Vagina (tissue), 2 donors: ENCODE measurements around the gene ACP4. TPM values are rescaled to one million over a fixed set of nuclear protein-coding genes. Genes with fewer than 3 reads are reported as not detected.

Experiments
- DNase-seq, 2 donors: peaks; one replicate each; pipeline ENCODE4 v3.0.0-alpha.2; 2017; ENCODE audit errors: extremely low spot score in 2 of 2
- H3K27ac ChIP-seq: fragments of 200-600 bp; sonication (generic); one replicate; pipeline ENCODE4 v1.5.1; 2019
- H3K27me3 ChIP-seq: fragments of 200-600 bp; sonication (generic); one replicate; pipeline ENCODE4 v1.5.1; 2019
- H3K36me3 ChIP-seq, 2 donors: fragments of 200-600 bp; sonication (generic); one replicate each; pipeline ENCODE4 v1.5.1; 2017 to 2019
- H3K4me1 ChIP-seq: fragments of 200-600 bp; sonication (generic); one replicate; pipeline ENCODE4 v1.5.1; 2019
- H3K4me3 ChIP-seq, 2 donors: fragments of 200-600 bp; sonication (generic); 1 replicate in 1 of 2; 2 replicates in 1 of 2; pipeline ENCODE4 v1.5.1; 2016 to 2019
- H3K9me3 ChIP-seq: fragments of 200-600 bp; sonication (generic); one replicate; pipeline ENCODE4 v1.5.1; 2019
- CTCF ChIP-seq, 3 experiments: fragments of 450-650 bp in 2 of 3; fragments of 200-600 bp in 1 of 3; sonication (generic) in 1 of 3; IDR thresholded peaks; one replicate each; pipeline ENCODE4 v1.5.1; 2017 to 2019; ENCODE audit warnings: antibody characterized with exemption in 3 of 3, mild to moderate bottlenecking in 2 of 3, moderate library complexity in 2 of 3
- POLR2A ChIP-seq, 2 donors: fragments of 450-650 bp; IDR thresholded peaks; one replicate each; pipeline ENCODE4 v1.6.1; 2017; ENCODE audit warnings: antibody characterized with exemption in 2 of 2, mild to moderate bottlenecking in 2 of 2, moderate library complexity in 2 of 2
- POLR2AphosphoS5 ChIP-seq, 2 donors: sonication (generic); formaldehyde crosslinking; IDR thresholded peaks; one replicate each; pipeline ENCODE4 v1.9.0; 2017; ENCODE audit warnings: antibody characterized with exemption in 2 of 2, mild to moderate bottlenecking in 2 of 2, low read depth in 1 of 2; ENCODE audit not compliant: insufficient read depth in 1 of 2
- intact Hi-C: fragments of 100-400 bp; cut with DNase I; formaldehyde crosslinking; loops from one replicate; pipeline ENCODE4 v1.15.1; 2023
- total RNA-seq: library from RNA; depleted of rRNA; stranded (reverse); fragments of >200 nt; gene quantifications from one replicate; pipeline ENCODE4 v1.2.3, GENCODE V29; 2016

ACP4 gene
- total RNA-seq, 1 donor from 2014 or later: not detected

GRCh38 chr19:50790922-50791467, 780 bp downstream of the ACP4 start:
- no peaks in the 10 kb centered on the region for H3K36me3 ChIP-seq
- intact Hi-C loops: no loop called here
- no peak for DNase-seq
- no peak for TF ChIP-seq CTCF (IDR thresholded peaks at IDR 0.05)
- no peaks in the 10 kb centered on the region for H3K27me3 ChIP-seq
- H3K4me1 ChIP-seq: peaks cover 5% of the 10 kb centered on the region
- H3K9me3 ChIP-seq: no peaks in the 10 kb centered on the region
- no peak overlapping the region for H3K27ac ChIP-seq
- H3K4me3 ChIP-seq: no peak overlapping the region

GRCh38 chr19:50791594-50792271, 1.5 kb downstream of the ACP4 start:
- Histone ChIP-seq H3K36me3 (peaks cover 0 to 3% of the 10 kb centered on the region in 2 donors), H3K4me1 (peaks cover 5% of the 10 kb centered on the region), H3K27ac (no peak overlapping the region), H3K4me3 (no peak overlapping the region), H3K27me3 (no peaks in the 10 kb centered on the region), H3K9me3 (no peaks in the 10 kb centered on the region)
- DNase-seq: no peak
- intact Hi-C loops: no loop called here
- no peak for TF ChIP-seq POLR2A (IDR thresholded peaks at IDR 0.05)
- TF ChIP-seq CTCF (IDR thresholded peaks at IDR 0.05): no peak
- no peak for TF ChIP-seq POLR2AphosphoS5 (IDR thresholded peaks at IDR 0.05; ENCODE audit: insufficient read depth in 1 of 2, low read depth in 1 of 2)

DNA sequence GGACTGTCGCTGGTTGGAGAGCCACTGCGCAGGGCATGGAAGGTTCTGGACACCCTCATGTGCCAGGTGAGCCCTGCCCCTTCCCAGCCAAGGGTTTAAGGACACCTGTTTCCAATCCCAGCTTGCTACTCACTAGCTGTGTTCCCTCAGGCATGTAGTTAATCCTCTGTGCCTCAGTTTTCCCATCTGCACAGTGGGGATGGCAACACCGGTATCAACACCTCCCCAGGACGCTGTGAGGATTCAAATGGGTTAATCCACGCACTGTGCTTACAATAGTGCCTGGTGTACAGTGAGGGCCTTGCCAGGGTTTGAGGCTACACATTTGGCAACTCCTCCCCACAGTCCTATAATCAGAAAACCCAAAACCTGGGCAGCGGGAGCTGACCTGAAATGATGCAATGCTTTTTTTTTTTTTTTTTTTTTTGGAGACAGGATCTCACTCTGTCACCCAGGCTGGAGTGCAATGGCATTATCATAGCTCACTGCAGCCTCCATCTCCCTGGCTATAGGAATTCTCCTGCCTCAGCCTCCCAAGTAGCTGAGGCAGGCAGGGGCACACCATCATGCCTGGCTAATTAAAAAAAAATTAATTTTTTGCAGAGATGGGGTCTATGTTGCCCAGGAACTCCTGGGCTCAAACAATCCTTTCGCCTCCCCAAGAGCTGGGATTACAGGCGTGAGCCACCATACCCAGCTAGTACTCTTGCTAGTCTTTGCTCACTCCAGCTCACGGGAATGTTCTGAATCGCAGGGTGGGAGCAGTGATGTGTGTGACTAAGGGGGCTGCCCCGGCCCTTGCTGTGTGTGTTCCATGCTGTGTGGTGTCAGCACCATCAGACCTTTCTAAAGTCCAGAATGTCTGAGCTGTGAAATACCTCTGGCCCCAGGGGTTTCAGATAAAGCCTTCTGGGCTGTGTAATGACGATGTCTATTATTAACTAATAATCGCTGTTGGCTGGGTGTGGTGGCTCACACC, 2.3 kb downstream of the ACP4 start:
- Histone ChIP-seq H3K36me3 (peaks cover 0 to 9% of the 10 kb centered on the region in 2 donors), H3K4me1 (peaks cover 5% of the 10 kb centered on the region), H3K27ac (no peak overlapping the region), H3K9me3 (no peaks in the 10 kb centered on the region), H3K4me3 (no peak overlapping the region), H3K27me3 (no peaks in the 10 kb centered on the region)
- DNase-seq: no peak
- intact Hi-C loops: no loop called here
- no peak for TF ChIP-seq POLR2AphosphoS5 (IDR thresholded peaks at IDR 0.05; ENCODE audit: insufficient read depth in 1 of 2, low read depth in 1 of 2)
- no peak for TF ChIP-seq POLR2A (IDR thresholded peaks at IDR 0.05)
- no peak for TF ChIP-seq CTCF (IDR thresholded peaks at IDR 0.05)

DNA sequence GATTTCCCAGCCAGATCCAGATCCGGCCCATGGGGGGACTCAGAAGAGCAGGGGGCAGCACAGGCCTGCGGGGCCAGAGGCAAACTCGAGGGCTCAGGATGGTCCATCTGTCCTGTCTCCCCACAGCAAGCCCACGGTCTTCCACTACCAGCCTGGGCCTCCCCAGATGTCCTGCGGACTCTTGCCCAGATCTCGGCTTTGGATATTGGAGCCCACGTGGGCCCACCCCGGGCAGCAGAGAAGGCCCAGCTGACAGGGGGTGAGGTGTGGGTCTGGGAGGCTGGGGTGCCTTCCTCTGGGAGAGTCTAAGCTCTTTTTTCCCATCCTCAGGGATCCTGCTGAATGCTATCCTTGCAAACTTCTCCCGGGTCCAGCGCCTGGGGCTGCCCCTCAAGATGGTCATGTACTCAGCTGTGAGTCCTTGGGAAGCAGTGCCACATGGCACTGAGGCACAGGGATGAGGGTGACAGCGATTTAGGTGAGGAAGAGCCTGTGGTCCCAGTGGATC, 3.4 kb downstream of the ACP4 start:
- TF ChIP-seq CTCF (IDR thresholded peaks at IDR 0.05): no peak
- TF ChIP-seq POLR2A (IDR thresholded peaks at IDR 0.05): no peak
- no peak for TF ChIP-seq POLR2AphosphoS5 (IDR thresholded peaks at IDR 0.05; ENCODE audit: insufficient read depth in 1 of 2, low read depth in 1 of 2)
- Histone ChIP-seq H3K27ac (no peak overlapping the region), H3K9me3 (no peaks in the 10 kb centered on the region), H3K4me3 (no peak overlapping the region), H3K4me1 (peaks cover 5% of the 10 kb centered on the region), H3K36me3 (peaks cover 0 to 17% of the 10 kb centered on the region in 2 donors), H3K27me3 (no peaks in the 10 kb centered on the region)
- intact Hi-C loops: no loop called here
- DNase-seq: no peak
